ENCODE data around the gene INPP5K.

- TF ChIP-seq, protein P1, sequence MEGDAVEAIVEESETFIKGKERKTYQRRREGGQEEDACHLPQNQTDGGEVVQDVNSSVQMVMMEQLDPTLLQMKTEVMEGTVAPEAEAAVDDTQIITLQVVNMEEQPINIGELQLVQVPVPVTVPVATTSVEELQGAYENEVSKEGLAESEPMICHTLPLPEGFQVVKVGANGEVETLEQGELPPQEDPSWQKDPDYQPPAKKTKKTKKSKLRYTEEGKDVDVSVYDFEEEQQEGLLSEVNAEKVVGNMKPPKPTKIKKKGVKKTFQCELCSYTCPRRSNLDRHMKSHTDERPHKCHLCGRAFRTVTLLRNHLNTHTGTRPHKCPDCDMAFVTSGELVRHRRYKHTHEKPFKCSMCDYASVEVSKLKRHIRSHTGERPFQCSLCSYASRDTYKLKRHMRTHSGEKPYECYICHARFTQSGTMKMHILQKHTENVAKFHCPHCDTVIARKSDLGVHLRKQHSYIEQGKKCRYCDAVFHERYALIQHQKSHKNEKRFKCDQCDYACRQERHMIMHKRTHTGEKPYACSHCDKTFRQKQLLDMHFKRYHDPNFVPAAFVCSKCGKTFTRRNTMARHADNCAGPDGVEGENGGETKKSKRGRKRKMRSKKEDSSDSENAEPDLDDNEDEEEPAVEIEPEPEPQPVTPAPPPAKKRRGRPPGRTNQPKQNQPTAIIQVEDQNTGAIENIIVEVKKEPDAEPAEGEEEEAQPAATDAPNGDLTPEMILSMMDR (IDR thresholded peaks at IDR 0.05; ENCODE audit: low read length) = peak; percentile 67
- TF ChIP-seq EZH2 (optimal IDR thresholded peaks at IDR 0.05; ENCODE audit: low read depth, low read length) (no peak), EZH2phosphoT487 (IDR thresholded peaks at IDR 0.05; ENCODE audit: low read length) (no peak)
These were observed 598 bp downstream of the INPP5K start for GRCh38 chr17:1515640-1516387.

Measured in MM.1S (cell line).